Activated T-cell treated with anti-CD3 and anti-CD28 coated beads for 24 hours (primary cell): ENCODE measurements around the gene RHOXF1.
"Not testable (repeated sequence)": the region's sequence is repeated elsewhere in the genome, so short reads cannot be mapped to it uniquely, and the experiment has no call there.

Experiments
- DNase-seq: peaks from one replicate; pipeline ENCODE4 v3.0.0-alpha.2; 2020; ENCODE audit warnings: low read depth

Gene RHOXF1, protein sequence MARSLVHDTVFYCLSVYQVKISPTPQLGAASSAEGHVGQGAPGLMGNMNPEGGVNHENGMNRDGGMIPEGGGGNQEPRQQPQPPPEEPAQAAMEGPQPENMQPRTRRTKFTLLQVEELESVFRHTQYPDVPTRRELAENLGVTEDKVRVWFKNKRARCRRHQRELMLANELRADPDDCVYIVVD

DNA sequence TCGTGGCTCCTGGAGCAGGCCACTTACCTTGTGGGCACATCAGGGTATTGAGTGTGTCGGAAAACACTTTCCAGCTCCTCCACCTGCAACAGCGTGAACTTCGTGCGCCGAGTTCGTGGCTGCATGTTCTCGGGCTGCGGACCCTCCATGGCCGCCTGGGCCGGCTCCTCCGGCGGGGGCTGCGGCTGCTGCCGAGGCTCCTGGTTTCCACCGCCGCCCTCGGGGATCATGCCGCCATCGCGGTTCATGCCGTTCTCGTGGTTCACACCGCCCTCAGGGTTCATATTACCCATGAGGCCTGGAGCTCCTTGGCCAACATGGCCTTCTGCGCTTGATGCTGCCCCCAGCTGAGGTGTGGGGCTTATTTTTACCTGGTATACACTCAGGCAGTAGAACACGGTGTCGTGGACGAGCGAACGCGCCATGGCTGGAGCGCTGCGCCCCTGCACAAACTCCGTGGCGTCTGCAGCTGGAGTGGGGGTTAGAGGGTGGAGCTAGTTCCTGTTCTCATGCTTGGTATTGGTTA lies at the start of gene RHOXF1:
Gene RHOXF1, minus strand, starts transcription at position 476 of the 526 bp plus-strand sequence. Its CDS starts 51 bp downstream, at position 425.
- DNase-seq = no peak

DNA sequence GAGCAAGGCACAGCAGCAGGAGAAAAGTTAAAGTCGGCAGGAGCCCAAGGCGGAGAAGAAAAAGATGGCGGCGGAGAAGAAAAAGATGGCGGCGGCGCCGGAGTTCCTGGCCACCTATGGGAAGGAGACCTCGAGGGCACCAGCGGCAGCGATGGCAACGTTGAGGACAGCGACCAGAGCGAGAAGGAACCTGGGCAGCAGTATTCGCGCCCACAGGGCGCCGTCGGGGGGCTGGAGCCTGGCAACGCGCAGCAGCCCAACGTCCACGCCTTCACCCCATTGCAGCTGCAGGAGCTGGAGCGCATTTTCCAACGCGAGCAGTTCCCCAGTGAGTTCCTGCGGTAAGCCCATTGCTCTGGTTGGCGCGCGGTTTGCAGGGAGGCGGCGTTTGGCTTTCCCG lies 43.4 kb upstream of the RHOXF1 start:
- not testable (repeated sequence) for DNase-seq

DNA sequence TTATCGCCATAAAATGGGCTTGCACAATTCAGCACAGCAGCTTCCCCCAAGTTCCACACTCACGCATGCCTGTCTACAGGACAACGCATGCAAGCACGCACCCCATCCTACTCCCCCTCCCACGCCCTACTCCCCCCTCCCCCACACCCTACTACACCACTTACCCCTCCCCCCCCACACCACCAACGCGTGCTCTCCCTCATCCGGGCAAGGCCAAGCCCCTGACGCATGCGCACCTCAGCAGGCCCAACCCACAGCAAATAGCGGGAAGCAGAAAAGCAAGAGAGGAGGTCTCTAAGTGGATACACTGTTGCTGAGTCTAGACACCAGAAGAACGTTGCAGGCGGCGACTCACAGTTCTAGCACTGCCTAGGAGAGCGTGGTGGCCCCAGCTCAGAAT lies 42.6 kb upstream of the RHOXF1 start, which contains the start of gene RHOXF2:
Gene RHOXF2, plus strand, starts transcription at position 301 of the 400 bp plus-strand sequence. CDS start 138 bp downstream, outside the sequence.
- not testable (repeated sequence) for DNase-seq

- DNase-seq = not testable (repeated sequence)
Measured at GRCh38 chrX:120150109-120150744, 34.5 kb upstream of the RHOXF1 start.

GRCh38 chrX:120147537-120147936 lies 31.8 kb upstream of the RHOXF1 start:
- DNase-seq = no peak

GRCh38 chrX:120146323-120146722 lies 30.6 kb upstream of the RHOXF1 start:
- DNase-seq = not testable (repeated sequence)

- no peak for DNase-seq
Measured at GRCh38 chrX:120145295-120145925, 29.7 kb upstream of the RHOXF1 start.

DNA sequence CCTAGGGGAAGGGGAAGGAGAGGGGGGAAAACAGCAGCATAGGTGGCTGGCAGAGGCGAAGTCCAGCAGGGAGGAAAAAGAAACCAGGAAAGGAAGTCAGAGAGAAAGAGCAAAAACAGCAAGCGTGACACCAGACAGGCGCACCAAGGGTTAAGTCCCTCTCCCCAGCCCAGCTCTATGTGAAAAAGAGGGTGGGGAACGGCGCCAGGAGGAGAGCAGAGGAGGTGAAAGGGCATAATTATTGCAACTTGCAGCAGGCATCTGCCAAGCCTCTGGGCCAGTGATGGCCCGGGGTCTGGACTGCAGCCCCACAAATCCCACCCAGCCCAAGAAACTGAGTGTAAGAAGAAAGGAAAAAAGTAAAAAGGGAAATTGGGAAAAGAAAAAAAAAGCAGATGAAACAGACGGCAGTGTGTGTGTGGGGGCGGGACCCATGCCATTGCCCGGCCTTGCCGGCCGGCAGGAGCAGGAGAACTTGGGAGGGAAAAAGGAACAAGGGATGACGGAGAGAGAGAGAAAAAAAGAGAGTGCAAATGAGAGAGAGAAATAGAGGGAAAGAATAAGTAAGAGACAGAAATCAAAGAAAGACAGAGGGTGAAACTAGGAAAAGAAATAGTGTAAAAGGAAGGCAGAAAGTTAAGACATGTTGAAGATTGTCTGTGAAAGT lies 28.6 kb upstream of the RHOXF1 start:
- no peak for DNase-seq

- DNase-seq = no peak
Measured at GRCh38 chrX:120140293-120140981, 24.7 kb upstream of the RHOXF1 start.

- no peak for DNase-seq
Measured at GRCh38 chrX:120137439-120137838, 21.7 kb upstream of the RHOXF1 start.

- DNase-seq = no peak
Measured at GRCh38 chrX:120136840-120137239, 21.1 kb upstream of the RHOXF1 start.

DNA sequence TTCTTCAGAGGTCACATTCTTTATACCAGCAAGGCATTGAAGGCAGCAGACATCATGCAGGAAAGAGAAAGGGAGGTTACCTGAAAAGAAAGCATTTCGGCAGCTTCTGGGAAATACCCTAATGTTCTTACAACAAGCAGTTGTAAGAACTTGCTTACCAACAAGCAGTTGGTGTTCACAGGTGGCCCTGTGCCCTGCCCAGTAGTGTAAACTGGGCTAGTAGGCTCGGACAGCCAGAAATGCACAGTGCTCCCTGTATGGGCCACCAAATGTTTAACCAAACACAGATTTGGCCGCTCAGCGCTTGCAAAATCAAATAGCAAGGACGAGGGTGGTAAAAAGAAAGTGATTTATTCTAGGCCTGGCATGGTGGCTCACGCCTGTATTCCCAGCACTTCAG lies 20.4 kb upstream of the RHOXF1 start:
- no peak for DNase-seq

DNA sequence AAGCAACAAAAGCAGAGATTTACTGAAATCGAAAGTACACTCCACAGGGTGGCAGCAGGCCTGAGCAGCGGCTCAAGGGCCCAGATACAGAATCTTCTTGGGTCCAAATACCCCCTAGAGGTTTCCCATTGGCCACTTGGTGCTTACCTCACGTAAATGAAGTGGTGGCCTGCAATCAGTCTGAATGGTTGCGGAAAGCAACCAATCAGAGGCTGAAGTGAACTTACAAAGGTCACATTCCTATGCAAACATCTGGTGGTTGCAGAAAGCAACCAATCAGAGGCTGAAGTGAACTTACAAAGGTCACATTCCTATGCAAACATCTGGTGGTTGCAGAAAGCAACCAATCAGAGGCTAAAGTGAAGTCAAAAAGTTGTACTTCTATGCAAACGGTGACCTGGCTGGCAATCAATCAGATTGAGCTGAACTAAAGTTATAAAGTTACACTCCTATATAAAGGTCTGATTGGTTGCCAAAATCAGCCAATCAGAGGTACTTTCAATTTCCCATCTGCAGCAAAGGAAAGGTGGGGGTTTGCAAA lies 12.7 kb upstream of the RHOXF1 start:
- not testable (repeated sequence) for DNase-seq

DNA sequence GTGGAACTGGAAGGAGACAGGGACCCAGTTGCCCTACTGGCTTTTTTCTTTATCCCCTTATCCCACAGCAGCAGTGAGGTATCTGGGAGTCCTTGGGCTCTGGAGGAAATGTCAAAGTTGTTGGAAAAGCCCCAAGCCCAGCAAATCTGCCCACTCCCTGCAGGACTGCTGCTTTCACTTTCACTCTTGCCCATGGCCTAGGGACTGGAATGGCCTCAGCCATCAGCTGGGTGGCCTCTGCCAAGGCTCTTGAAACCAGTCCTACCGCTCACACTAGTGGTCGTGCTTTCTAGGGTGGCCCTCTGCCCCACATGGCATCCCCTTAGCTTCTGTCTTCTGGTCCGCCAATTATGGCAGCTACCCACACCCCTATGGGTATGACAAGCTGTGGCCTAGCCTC lies 9.7 kb upstream of the RHOXF1 start:
- DNase-seq = no peak

DNA sequence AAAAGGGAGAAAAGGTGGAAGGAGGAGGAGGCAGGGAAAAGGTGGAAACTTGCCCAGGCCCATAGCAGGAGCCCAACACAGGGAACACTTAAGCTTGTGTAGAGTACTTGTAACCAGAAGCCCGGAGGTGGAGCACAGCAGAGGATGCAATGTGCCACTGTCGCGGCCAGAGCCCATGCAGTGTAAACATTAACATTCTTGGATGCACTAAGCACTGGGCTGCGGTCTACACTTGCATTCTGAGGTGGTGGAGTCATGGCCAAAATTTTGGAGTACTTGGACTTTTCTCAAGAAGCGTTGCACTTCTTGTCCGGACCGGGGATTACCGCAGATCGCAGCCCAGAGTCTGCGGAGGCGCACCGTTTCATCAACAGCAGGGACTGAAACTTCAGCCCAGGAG lies 4.5 kb upstream of the RHOXF1 start:
- no peak for DNase-seq

DNA sequence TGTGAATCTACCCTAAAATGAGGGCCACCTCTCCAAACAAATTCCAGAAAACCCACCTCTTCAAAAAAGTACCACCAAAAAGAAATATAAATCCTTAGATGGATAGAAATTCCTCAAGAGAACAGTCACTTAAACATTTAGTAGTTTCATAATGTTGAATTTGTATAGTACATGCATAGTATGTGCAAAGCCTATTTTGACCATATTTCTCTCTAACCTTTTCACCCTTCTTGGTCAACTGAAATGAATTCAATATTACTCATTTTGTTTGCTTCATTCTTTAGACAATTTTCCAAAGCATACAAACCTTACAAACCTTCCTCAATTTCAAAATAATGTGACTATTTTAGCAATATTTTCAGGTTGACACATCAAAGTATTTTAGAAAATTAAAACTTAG lies 4.1 kb downstream of the RHOXF1 start:
- no peak for DNase-seq

- DNase-seq = no peak
Measured at GRCh38 chrX:120109378-120109777, 6.3 kb downstream of the RHOXF1 start.

GRCh38 chrX:120104707-120105106 lies 11.0 kb downstream of the RHOXF1 start:
- DNase-seq = not testable (repeated sequence)

DNA sequence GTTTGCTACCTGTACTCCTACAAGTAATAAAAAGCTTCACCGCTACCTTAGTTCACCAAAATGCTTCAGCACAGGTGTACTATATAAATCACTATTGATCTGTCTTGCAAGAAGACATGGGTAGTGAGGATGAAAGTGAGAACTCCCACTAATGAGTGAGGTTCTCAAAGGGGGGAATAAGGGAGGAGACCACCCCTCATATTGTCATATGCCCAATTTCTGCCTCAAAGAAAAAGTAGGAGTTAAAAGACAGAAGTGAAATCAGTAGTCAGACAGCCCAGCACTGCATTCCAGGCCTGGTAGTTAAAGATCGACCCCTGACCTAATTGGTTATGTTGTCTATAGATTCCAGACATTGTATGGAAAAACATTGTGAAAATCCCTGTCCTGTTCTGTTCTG lies 14.7 kb downstream of the RHOXF1 start:
- DNase-seq = not testable (repeated sequence)

DNA sequence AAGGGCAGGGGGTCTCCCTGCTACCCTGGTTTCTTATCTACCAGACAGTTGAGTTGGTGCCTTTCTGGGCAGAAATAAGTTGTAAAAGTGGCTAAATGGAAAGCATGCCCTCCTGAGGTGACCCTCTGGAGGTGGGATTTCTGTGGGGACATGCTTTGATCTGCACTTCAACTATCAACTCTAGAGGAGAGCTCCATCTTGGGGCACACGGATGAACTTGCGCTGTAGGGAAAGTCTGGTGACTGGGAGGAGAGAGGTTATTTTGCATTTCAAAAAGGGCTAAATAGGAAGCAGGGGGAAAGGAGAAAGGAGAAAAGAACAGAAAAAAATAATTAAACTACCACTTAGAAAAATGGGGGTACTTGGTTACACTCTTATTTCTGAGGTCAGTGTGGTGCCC lies 25.5 kb downstream of the RHOXF1 start:
- DNase-seq = no peak

DNA sequence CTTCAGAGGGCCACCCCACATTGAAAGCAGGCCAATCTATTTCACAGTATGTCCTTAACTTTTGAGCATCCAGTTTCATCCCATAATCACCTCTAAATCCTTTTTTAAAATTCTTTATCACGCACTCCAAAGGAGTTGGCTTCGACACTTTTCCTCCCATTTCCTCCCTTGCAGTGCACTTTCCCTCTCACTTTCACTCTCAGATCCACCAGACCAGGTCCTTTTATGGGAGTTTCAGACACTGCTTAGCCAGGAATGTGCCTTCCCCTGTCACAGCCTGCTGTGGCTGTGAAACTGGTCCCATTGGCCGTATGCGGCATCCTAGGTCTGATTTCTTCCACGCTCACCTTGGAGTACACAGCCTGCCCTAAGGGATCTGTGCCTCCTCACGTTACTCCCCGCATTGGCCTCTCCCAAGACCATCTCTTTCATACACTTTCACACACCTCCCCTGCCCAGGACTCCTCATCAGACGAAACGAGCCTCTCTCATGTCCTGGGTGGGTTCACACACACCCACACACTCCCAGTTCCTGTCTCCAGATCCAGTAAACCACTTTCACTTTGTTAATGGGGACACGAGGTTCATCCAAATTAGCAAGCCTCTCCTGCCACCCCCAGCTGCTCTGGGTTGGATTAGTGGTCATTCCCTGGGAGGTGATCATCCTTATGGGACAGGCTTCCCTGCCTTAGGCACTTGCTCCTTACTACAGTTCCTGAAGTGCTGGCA lies 28.3 kb downstream of the RHOXF1 start:
- no peak for DNase-seq
